PFSK-1 (cell line): Measurements from ENCODE around the gene TTBK2.

Experiments
- FOXP2 ChIP-seq: optimal IDR thresholded peaks from 2 replicates; pipeline ENCODE3; 2011; ENCODE audit warnings: borderline replicate concordance, control low read depth, inconsistent platforms; ENCODE audit not compliant: insufficient read depth; ENCODE audit errors: extremely low read length, extremely low read depth
- POLR2AphosphoS5 ChIP-seq: IDR thresholded peaks from 2 replicates; pipeline ENCODE4 v1.6.1; 2012; ENCODE audit warnings: low read depth, mild to moderate bottlenecking, control low read depth, low read length, moderate library complexity
- SIN3A ChIP-seq: IDR thresholded peaks from 2 replicates; pipeline ENCODE4 v1.6.1; 2012; ENCODE audit warnings: mild to moderate bottlenecking, low read length, moderate library complexity, borderline replicate concordance; ENCODE audit not compliant: insufficient read depth
- TAF1 ChIP-seq: IDR thresholded peaks from 2 replicates; pipeline ENCODE4 v1.6.1; 2012; ENCODE audit warnings: low read length, control low read depth, borderline replicate concordance; ENCODE audit not compliant: insufficient read depth
- TF ChIP-seq, protein P1 (sequence below), 2 experiments: IDR thresholded peaks; 2 replicates each; pipeline versions ENCODE4 v1.6.1 to v1.8.0; 2011 to 2012; ENCODE audit warnings: low read depth in 2 of 2, low read length in 2 of 2, control low read depth in 1 of 2, inconsistent platforms in 1 of 2, mild to moderate bottlenecking in 1 of 2, moderate library complexity in 1 of 2; ENCODE audit not compliant: insufficient read depth in 1 of 2

The TTBK2 gene

DNA sequence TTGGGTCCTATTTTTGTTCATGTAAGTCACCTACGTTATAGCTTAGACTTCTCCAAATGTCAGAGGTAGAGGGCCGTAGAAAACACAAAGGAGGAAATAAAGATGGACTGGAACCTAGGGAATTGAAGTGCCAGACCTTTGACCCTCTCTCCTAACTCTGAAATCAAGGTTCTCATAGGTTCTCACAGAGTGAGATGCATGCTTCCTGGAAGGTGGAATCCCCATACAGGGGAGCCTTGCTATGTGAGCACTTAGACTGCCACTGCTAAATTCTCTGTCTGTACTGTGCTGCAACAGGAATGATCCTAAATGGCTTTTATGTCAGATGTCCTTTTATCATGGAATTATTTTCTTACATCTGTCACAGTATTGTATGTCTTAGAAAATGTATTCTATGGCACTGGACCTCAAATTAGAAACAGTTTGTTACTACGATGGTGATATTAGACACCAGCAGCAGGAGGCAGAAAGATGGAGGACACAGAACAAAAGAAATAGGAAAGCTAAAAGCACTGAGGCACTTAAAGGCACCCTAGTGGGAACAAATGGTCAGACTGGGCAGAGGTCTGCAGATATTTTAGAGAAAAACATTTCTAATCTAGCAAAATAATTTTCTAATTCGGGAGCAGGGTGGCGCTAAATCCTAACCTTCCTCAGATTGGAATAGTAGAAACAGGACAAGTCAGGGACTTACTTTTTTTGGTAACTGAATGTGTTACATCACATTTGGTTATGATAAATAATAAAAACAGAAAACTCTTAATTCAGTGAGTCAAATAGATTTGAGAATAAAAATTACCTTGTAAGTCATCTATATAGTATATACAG, 123.4 kb downstream of the TTBK2 start:
- no peak for TF ChIP-seq SIN3A

DNA sequence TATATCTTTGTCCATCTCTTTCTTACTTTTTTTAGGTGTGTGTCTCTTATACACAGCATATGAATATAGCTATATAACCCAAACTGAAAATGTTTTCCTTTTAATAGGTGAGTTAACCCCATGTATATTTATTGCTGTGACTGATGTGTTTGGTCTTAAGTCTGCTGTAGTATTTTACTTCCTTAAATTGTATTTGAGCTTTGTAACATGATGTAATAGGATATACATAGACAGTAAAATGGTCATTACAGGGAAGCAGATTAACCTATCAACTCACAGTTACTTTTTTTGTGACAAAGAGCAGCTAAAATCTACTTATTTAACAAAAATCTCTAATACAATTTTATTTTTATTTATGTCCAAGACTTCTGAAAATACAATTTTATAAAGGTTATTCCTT, 131.9 kb downstream of the TTBK2 start:
- TF ChIP-seq SIN3A (no peak), TAF1 (no peak), FOXP2 (no peak), POLR2AphosphoS5 (no peak)
- TF ChIP-seq, protein P1, sequence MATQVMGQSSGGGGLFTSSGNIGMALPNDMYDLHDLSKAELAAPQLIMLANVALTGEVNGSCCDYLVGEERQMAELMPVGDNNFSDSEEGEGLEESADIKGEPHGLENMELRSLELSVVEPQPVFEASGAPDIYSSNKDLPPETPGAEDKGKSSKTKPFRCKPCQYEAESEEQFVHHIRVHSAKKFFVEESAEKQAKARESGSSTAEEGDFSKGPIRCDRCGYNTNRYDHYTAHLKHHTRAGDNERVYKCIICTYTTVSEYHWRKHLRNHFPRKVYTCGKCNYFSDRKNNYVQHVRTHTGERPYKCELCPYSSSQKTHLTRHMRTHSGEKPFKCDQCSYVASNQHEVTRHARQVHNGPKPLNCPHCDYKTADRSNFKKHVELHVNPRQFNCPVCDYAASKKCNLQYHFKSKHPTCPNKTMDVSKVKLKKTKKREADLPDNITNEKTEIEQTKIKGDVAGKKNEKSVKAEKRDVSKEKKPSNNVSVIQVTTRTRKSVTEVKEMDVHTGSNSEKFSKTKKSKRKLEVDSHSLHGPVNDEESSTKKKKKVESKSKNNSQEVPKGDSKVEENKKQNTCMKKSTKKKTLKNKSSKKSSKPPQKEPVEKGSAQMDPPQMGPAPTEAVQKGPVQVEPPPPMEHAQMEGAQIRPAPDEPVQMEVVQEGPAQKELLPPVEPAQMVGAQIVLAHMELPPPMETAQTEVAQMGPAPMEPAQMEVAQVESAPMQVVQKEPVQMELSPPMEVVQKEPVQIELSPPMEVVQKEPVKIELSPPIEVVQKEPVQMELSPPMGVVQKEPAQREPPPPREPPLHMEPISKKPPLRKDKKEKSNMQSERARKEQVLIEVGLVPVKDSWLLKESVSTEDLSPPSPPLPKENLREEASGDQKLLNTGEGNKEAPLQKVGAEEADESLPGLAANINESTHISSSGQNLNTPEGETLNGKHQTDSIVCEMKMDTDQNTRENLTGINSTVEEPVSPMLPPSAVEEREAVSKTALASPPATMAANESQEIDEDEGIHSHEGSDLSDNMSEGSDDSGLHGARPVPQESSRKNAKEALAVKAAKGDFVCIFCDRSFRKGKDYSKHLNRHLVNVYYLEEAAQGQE (IDR thresholded peaks at IDR 0.05; ENCODE audit: insufficient read depth in 1 of 2, low read depth in 2 of 2, low read length in 2 of 2) = no peak

DNA sequence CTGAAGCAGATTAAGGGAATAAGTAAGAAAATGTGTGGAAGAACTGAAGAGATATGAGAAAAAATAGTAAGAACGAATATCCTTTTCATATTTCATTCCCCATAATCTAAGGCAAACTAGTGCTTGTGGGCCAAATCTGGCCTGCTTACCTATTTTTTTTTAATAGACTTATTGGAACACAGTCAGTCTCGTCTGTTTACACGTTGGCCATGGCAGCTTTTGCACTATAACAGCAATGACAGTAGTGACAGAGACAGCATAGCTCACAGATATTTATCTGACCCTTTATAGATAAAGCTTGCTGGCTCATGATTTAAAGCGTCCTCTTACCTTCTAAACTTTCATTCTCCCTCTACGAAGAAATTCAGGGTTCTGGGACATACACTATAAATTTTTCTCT, 133.6 kb downstream of the TTBK2 start:
- TF ChIP-seq POLR2AphosphoS5 = no peak
- TF ChIP-seq, protein P1 (IDR thresholded peaks at IDR 0.05; ENCODE audit: insufficient read depth in 1 of 2, low read depth in 2 of 2, low read length in 2 of 2) = no peak
- TF ChIP-seq FOXP2 = no peak
- no peak for TF ChIP-seq SIN3A
- no peak for TF ChIP-seq TAF1

DNA sequence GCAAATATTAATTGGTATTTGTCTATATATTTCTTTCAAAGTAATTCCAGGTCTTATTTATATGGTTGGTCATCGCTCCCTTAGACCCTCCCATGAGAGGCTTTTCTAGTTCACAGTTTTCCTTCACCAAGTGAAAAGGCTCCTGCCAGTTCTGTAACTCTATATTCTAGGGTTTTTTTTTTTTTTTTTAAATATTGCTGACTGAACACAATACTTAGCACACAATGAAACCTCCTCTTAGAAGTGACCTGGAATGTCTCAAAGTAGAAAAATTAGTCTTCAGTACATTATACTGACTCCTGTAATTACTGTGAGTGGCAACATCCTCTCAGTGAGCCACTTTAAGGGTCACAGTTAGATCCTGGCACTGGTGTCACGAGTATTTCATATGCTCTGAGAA, 135.0 kb downstream of the TTBK2 start:
- no peak for TF ChIP-seq FOXP2
- no peak for TF ChIP-seq TAF1
- no peak for TF ChIP-seq SIN3A
- TF ChIP-seq POLR2AphosphoS5 = no peak
- TF ChIP-seq, protein P1 (IDR thresholded peaks at IDR 0.05; ENCODE audit: insufficient read depth in 1 of 2, low read depth in 2 of 2, low read length in 2 of 2) = no peak

DNA sequence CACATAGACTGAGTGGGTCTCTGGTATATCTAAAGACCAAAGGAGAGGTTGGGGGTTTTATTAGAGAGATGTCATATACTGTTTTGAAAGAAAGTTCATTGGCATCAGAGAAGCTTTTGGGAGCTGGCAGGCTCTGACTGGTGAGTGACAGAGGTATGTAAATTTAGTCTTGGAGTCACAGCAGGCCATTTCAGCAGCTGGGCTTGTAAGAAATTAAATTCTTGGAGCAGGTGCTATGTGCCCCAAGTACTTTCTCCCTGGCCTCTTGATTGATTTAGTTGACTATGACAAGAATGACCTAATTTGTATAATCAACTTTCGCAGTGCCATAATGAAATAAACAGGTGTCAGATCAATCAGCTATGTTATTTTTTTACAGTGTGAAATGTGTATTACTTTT, 135.9 kb downstream of the TTBK2 start:
- TF ChIP-seq SIN3A (no peak), TAF1 (no peak)

- no peak for TF ChIP-seq SIN3A
- TF ChIP-seq, protein P1 (IDR thresholded peaks at IDR 0.05; ENCODE audit: insufficient read depth in 1 of 2, low read depth in 2 of 2, low read length in 2 of 2) = no peak
- no peak for TF ChIP-seq TAF1
Measured at GRCh38 chr15:42782716-42783115, 137.9 kb downstream of the TTBK2 start.
